Neural cell (in vitro differentiated cells): ENCODE data around the gene FNDC11. TPM values are rescaled to one million over a fixed set of nuclear protein-coding genes. Genes with fewer than 3 reads are reported as not detected.

Experiments
- H2AFZ ChIP-seq: fragments of 200-600, 300-800 bp; sonication (generic), shearing (Covaris generic); 2 replicates; pipeline ENCODE4 v1.6.0; 2014; ENCODE audit warnings: low read depth, mild to moderate bottlenecking, antibody characterized with exemption, low read length, moderate library complexity
- H3F3A ChIP-seq: fragments of 200-600 bp; shearing (Covaris generic); 2 replicates; pipeline ENCODE4 v1.6.1; 2016; ENCODE audit warnings: mild to moderate bottlenecking, moderate library complexity, mixed read lengths, antibody characterized with exemption, low read length; ENCODE audit not compliant: insufficient read depth, poor library complexity, severe bottlenecking
- H3K27ac ChIP-seq: fragments of 200-600, 300-800 bp; sonication (generic), shearing (Covaris generic); 2 replicates; pipeline ENCODE4 v1.5.1; 2014; ENCODE audit warnings: mild to moderate bottlenecking, low read length, moderate library complexity
- H3K27me3 ChIP-seq: fragments of 300-800, 200-600 bp; sonication (generic), shearing (Covaris generic); 2 replicates; pipeline ENCODE4 v1.6.0; 2014; ENCODE audit warnings: mild to moderate bottlenecking, low read depth, low read length, moderate library complexity; ENCODE audit not compliant: insufficient read depth
- H3K36me3 ChIP-seq: fragments of 300-800, 200-600 bp; sonication (generic), shearing (Covaris generic); 2 replicates; pipeline ENCODE4 v1.5.1; 2014; ENCODE audit warnings: mild to moderate bottlenecking, antibody characterized with exemption, low read length, moderate library complexity; ENCODE audit not compliant: insufficient read depth
- H3K4me2 ChIP-seq: fragments of 300-800, 200-600 bp; sonication (generic), shearing (Covaris generic); 2 replicates; pipeline ENCODE4 v1.6.0; 2014; ENCODE audit warnings: mild to moderate bottlenecking, low read length
- H3K4me3 ChIP-seq: fragments of 300-800, 200-600 bp; sonication (generic), shearing (Covaris generic); 2 replicates; pipeline ENCODE4 v1.5.1; 2014; ENCODE audit warnings: mild to moderate bottlenecking, low read length, moderate library complexity
- H3K79me2 ChIP-seq: fragments of 200-600 bp; shearing (Covaris generic); replicated peaks from 2 replicates; pipeline ENCODE4 v1.6.0; 2014; ENCODE audit warnings: mild to moderate bottlenecking, low read length, moderate library complexity; ENCODE audit not compliant: insufficient read depth
- H3K9ac ChIP-seq: fragments of 300-800, 200-600 bp; sonication (generic), shearing (Covaris generic); 2 replicates; pipeline ENCODE4 v1.6.1; 2016; ENCODE audit warnings: mild to moderate bottlenecking, low read length, mixed read lengths
- H3K9me2 ChIP-seq: fragments of 200-600 bp; shearing (Covaris generic); 2 replicates; pipeline ENCODE4 v1.6.1; 2016; ENCODE audit warnings: mild to moderate bottlenecking, low read length, mixed read lengths; ENCODE audit not compliant: insufficient read depth
- H3K9me3 ChIP-seq: fragments of 200-600, 300-800 bp; sonication (generic), shearing (Covaris generic); 2 replicates; pipeline ENCODE4 v1.6.1; 2016; ENCODE audit warnings: mild to moderate bottlenecking, mixed run types, low read length, moderate library complexity, mixed read lengths
- H4K20me1 ChIP-seq: fragments of 200-600 bp; shearing (Covaris generic); 2 replicates; pipeline ENCODE4 v1.6.1; 2016; ENCODE audit warnings: mild to moderate bottlenecking, mixed run types; ENCODE audit not compliant: insufficient read depth
- EP300 ChIP-seq: fragments of 450-650 bp; conservative IDR thresholded peaks from 2 replicates; pipeline ENCODE4 v1.6.1; 2014; ENCODE audit warnings: antibody characterized with exemption, mild to moderate bottlenecking, moderate library complexity; ENCODE audit not compliant: poor library complexity, severe bottlenecking
- EZH2 ChIP-seq: fragments of 200-600, 300-800 bp; shearing (Covaris generic), sonication (generic); IDR thresholded peaks from 2 replicates; pipeline ENCODE4 v1.6.1; 2014; ENCODE audit warnings: antibody characterized with exemption, low read length, borderline replicate concordance, mild to moderate bottlenecking; ENCODE audit not compliant: insufficient read depth, poor library complexity, severe bottlenecking
- MXI1 ChIP-seq: fragments of 450-650 bp; conservative IDR thresholded peaks from 2 replicates; pipeline ENCODE4 v1.6.1; 2014; ENCODE audit warnings: antibody characterized with exemption, mild to moderate bottlenecking; ENCODE audit not compliant: poor library complexity, severe bottlenecking
- POLR2AphosphoS5 ChIP-seq: IDR thresholded peaks from 2 replicates; pipeline ENCODE4 v1.6.1; 2012
- RAD21 ChIP-seq: fragments of 450-650 bp; conservative IDR thresholded peaks from 2 replicates; pipeline ENCODE4 v1.6.1; 2014; ENCODE audit warnings: antibody characterized with exemption, mild to moderate bottlenecking, moderate library complexity
- REST ChIP-seq: IDR thresholded peaks from 2 replicates; pipeline ENCODE4 v1.6.1; 2012; ENCODE audit warnings: borderline replicate concordance
- SMC3 ChIP-seq: fragments of 450-650 bp; conservative IDR thresholded peaks from 2 replicates; pipeline ENCODE4 v1.6.1; 2014; ENCODE audit warnings: antibody characterized with exemption, mild to moderate bottlenecking, moderate library complexity; ENCODE audit not compliant: poor library complexity
- TAF1 ChIP-seq: IDR thresholded peaks from 2 replicates; pipeline ENCODE4 v1.6.1; 2012; ENCODE audit warnings: low read depth
- polyA plus RNA-seq: library from polyadenylated mRNA; depleted of rRNA; stranded (reverse); fragments of >200 nt; gene quantifications from 2 replicates; pipeline ENCODE4 v1.2.3, GENCODE V29; 2014
- TF ChIP-seq, protein P1 (sequence below): fragments of 450-650 bp; IDR thresholded peaks from 2 replicates; pipeline ENCODE4 v1.5.1; 2014; ENCODE audit warnings: antibody characterized with exemption, mild to moderate bottlenecking, moderate library complexity; ENCODE audit not compliant: poor library complexity, severe bottlenecking

Gene FNDC11
- polyA plus RNA-seq, 1 donor from 2014 or later, result 1.9 TPM

DNA sequence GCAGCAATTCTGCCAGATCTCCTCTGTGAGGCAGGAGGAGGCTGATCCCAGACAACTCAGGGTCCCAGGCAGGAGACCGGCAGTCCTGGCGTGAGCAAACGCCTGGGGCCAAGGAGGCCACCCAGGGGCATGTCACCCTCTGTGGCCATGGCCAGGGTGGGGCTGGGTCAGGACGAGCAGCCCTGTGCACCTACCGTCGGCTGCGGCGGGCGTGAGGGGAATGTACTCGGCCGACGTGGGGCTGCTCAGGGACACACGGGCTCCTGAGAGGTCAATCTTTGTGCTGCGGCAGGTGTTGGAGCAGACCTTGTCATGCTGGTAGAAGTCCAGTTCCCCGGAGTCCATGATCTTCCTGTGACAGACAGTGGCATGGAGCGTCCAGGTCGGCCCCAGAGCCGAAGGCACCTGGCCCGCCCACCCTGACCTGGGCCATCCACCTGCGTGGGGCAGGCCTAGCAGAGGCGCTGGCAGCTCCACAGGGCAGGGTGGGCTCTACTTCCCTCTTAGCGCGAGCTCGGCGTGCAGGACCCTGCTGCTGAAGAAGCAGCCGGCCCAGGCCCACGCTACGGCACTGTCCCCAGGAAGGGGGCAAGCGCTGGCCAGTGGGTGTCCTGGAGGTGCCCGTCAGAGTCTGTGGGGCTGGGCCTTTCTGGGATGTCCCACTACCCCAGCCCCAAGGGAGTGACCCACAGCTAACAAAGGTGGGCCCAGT is 41.6 kb downstream of the FNDC11 start:
- Histone ChIP-seq H3K27ac (no peak overlapping the region), H3K79me2 (no peaks in the 10 kb centered on the region), H3K9me3 (no peaks in the 10 kb centered on the region), H3K27me3 (no peaks in the 10 kb centered on the region), H4K20me1 (no peaks in the 10 kb centered on the region), H2AFZ (no peak overlapping the region), H3K9ac (no peak overlapping the region), H3F3A (no peaks in the 10 kb centered on the region), H3K36me3 (no peaks in the 10 kb centered on the region), H3K4me2 (no peak overlapping the region), H3K9me2 (no peaks in the 10 kb centered on the region), H3K4me3 (no peak overlapping the region)
- TF ChIP-seq SMC3 (no peak), EZH2 (no peak), POLR2AphosphoS5 (no peak), TAF1 (no peak), EP300 (no peak), RAD21 (no peak), MXI1 (no peak), REST (no peak)
- TF ChIP-seq, protein P1, sequence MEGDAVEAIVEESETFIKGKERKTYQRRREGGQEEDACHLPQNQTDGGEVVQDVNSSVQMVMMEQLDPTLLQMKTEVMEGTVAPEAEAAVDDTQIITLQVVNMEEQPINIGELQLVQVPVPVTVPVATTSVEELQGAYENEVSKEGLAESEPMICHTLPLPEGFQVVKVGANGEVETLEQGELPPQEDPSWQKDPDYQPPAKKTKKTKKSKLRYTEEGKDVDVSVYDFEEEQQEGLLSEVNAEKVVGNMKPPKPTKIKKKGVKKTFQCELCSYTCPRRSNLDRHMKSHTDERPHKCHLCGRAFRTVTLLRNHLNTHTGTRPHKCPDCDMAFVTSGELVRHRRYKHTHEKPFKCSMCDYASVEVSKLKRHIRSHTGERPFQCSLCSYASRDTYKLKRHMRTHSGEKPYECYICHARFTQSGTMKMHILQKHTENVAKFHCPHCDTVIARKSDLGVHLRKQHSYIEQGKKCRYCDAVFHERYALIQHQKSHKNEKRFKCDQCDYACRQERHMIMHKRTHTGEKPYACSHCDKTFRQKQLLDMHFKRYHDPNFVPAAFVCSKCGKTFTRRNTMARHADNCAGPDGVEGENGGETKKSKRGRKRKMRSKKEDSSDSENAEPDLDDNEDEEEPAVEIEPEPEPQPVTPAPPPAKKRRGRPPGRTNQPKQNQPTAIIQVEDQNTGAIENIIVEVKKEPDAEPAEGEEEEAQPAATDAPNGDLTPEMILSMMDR, result no peak

DNA sequence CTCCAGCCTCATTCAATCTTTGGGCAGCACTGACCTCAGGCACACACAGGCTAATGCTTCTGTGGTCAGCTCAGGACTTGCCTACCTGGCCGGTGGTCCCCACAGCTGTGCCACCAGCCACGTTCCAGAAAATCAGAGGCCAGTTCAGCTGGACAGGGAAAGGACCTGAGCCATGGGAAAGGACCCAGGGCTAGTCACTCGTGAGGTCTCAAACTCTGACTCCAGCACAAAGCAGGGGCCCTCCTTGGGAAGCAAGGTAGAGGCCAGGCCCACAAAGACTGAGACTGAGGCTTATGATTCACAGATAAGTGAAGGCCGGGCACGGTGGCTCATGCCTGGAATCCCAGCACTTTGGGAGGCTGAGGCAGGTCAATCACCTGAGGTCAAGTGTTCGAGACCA is 42.5 kb downstream of the FNDC11 start:
- Histone ChIP-seq H3K9me2 (no peaks in the 10 kb centered on the region), H4K20me1 (no peaks in the 10 kb centered on the region), H3K79me2 (no peaks in the 10 kb centered on the region), H3K27me3 (no peaks in the 10 kb centered on the region), H3K4me3 (no peak overlapping the region), H3K9me3 (no peaks in the 10 kb centered on the region), H3K9ac (no peak overlapping the region), H2AFZ (no peak overlapping the region), H3K27ac (no peak overlapping the region), H3K36me3 (no peaks in the 10 kb centered on the region), H3F3A (no peaks in the 10 kb centered on the region), H3K4me2 (no peak overlapping the region)
- TF ChIP-seq REST (no peak), SMC3 (no peak), EZH2 (no peak), MXI1 (no peak), TAF1 (no peak), RAD21 (no peak), EP300 (no peak), POLR2AphosphoS5 (no peak)
- TF ChIP-seq, protein P1, result no peak
